HCEC 1CT (cell line): ENCODE measurements around the gene CHI3L1.
"Not testable (repeated sequence)": the region's sequence is repeated elsewhere in the genome, so short reads cannot be mapped to it uniquely, and the experiment has no call there.

Experiments
- DNase-seq: peaks from one replicate; pipeline ENCODE4 v3.0.0-alpha.2; 2017

The CHI3L1 gene

DNA sequence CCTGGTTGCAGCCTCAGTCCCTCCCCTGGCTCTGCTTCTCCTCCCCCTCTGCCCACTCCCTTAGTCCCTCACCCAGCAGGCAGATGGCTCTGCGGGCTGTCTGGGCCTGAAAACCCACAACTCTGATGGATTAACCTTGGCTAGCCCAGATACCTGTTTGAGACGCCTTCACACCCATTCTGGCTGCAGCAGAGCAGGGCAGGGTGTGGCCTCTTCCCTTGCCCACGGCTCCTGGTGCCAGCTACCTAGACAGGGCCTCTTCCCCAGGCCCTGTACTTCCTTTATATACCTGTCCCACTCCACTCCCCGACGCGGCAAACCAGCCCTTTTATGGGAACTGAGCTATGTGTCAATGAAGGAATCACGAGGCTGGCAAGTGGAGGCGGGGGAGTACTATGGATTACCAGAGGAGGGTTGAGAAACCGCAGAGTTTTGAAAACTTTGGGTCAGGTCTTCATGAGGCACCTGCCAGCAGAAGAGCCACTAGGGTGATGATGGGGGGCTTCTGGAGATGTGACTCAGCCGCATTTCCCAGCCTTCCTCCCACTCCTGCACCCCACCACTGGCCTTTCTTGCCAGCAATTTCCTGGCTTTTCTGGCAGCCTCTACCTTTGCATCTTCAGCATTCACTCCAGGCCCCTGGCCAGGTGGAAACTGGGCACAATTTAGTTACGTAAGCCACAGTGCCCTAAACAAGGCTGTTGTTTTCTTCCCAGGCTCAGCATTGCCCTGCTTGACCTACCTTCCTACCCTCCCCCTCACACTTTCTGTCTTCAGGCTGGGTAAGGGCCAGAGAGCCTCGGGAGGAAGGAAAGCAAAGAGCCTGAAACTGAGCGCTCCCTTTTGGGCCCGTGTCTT, at the start of gene CHI3L1:
Gene CHI3L1 (minus strand): TSS at position 259 of the 858 bp plus-strand sequence. CDS start 81 bp downstream, at position 178.
- no peak for DNase-seq

DNA sequence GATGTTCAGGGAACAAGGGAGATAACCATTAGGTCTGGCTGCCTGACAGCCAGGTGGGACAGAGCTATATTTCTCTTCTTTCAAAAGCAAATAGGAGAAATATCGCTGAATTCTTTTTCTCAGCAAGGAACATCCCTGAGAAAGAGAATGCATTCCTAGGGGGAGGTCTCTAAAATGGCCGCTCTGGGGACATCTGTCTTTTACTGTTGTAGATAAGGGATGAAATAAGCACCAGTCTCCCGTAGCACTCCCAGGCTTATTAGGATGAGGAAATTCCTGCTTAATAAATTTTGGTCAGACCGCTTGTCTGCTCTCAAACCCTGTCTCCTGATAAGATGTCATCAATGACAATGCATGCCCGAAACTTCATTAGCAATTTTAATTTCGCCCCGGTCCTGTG, 48.4 kb upstream of the CHI3L1 start:
- not testable (repeated sequence) for DNase-seq

DNA sequence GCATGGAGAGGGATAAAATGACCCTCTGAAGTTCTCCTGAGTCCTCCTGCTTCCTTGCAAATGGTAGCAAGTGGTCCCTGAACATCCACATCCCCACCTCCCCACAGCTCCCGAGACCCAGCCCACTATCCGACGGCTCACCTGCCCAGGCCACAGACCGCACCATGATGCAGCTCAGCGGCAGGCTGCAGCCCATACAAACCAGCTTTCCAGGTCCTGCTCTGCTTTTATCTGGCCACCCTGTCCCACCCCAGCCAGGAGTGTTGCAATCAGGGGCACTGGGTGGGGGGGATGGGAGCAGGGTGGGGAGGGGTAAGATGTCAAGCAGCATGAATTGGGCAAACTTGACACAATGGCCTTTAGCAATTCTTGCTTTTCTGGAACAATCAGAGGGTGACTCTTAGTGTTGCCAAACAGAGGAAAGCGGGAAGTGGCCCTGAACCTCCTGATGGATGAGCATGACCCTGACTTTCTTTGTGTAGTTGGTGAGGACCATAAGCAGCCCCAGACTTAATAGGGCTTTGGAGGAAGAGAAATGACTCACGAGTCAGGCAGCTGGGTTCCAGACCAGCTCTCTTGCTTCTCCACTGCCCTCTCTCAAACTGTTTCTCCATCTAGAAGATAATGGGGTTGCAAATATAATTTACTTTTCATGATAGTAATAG, 43.1 kb upstream of the CHI3L1 start, which contains the start of gene CHIT1:
Gene CHIT1 (minus strand): TSS at position 203 of the 665 bp plus-strand sequence. CDS start 37 bp downstream, at position 166.
- no peak for DNase-seq

DNA sequence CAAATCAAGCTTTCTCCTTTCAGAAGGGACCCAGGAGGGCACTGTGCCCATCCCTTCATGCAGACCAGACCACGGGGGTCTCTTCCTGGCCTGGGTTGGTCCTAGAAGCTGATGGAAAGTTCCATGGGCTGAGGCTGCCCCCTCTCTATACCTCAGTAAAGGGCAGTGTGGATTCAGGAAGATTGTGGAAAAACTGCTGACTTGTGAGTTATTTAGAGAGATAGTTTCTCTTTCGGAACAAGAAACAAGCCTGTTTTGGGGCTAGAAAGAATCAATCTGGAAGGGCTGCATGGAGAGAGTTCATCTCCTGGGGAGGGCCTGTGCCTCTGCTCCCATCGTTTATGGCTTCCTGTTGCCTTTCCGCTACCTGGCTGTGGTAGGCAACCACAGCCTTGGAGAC, 42.2 kb upstream of the CHI3L1 start:
- DNase-seq, result no peak

DNA sequence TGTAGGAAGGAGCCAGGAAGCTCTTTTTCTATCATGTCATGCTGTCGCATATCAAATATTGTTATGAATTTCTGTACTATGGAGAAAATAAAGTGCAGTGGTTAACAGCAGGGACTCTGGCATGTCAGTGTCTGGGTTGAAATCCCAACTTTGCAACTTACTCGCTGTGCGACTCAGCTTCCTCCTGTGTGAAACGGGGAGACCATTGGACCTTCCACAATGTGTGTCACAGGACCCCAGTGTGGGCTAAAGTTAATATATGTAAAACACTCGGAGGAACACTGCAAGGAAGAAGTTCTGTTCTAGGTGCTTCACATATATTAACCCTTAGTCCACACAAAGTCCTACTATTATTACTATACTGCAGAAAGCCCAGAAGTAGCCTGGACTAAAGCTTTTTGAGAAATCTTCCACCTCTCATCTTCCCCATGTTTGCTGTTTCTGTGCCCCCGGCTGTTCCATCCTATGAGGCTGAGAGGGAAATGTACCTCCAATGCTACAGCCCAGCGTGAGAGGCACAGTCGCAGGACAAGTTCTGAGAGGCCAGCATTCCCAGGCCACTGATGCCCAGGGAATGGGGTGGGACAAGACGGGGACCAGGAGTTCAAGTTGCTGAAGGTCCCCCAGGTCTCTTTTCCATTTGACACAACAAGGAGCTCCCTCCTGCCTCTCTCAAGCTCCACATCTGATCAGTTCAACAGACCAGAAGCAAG, 41.0 kb upstream of the CHI3L1 start:
- no peak for DNase-seq

DNA sequence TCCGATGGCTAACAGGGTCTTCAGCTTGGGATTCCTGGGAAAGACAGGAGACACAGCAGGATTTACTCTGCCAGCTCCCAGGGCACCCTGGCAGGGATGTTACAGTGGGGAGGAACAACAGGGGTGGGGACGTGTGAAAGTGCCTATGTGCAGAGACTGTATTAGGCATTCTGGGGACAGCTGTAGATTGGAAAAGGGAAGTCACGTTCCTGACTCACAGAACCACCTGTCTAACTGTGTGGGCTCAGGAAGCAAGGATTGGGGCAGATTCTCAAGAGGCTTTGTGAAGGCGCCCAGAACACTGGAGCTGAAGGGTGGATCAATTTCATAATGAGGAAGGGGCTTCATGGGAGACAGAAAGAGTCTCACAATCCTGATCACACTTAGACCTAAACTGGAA, 38.6 kb upstream of the CHI3L1 start:
- DNase-seq, result no peak

DNA sequence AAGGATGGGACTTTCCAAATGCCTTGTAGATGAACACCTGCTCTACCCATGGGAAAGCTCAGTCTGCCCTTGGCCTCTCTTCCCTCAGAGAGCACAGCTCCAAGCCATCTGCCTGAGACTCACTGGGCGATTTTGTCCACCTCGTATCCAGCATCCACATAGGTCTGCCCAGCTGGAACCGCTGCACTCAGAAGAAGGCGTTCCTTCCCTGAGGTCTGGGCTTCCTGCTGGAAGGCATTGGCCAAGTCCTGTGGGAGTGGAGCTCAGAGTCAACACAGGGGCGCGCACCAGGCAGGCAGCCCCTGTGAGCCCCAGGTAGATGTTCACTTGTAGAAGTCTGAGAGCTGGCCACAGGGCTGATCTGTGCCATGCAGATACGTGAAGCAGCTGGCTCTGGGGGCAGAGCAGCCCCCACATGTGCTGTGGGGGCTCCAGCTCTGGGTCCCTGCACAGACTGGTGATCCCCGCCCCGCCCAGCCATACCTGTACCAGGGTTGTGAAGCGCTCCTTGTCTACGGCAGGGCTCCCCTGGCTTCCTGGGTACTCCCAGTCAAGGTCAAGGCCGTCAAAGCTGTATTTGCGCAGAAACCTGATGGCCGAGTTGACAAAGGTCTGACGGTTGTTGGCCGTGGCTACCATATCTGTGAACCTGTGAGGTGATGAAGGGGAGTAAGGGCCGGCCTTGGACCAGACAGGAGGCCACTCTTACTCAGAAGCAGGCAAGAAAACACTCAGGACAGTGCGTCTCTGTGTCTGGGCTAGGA, 36.7 kb upstream of the CHI3L1 start:
- no peak for DNase-seq

DNA sequence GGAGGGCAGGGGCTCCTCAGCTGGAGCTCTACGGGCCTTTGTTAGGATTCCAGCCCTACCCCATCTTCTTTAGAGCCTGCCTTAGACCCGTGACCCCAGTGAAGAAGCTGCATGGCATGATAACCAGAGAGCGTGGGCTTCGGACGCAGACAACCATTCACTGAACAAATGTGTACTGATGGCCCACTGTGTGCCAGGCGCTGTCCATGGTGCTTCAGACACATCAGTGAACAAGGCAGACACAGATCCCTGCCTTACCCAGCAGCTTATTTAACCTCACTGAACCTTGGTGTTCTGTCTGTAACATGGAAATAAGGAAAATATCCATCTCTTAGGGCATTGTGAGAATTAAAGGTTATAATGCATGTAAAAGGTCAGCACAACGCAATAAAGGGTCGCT, 33.4 kb upstream of the CHI3L1 start:
- DNase-seq, result no peak

DNA sequence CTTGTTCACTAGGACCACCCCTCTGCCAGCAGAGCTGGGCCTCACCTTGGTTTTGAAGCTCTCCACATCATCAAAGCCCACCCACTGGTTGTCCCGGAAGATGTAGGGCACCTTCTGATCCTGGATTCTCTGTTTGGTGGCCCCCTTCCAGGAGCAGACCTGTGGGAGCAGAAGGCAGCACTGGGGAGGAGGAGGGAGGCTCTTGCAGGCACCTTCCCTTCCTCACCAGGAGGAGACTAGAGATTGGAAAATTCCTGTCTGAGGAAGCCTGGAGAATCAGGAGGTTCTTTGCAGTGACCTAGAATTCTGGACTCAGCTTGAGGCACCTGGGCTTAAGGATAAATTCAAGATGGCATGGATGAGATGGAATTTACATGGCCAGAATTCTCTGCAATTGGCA, 32.7 kb upstream of the CHI3L1 start:
- DNase-seq, result no peak

DNA sequence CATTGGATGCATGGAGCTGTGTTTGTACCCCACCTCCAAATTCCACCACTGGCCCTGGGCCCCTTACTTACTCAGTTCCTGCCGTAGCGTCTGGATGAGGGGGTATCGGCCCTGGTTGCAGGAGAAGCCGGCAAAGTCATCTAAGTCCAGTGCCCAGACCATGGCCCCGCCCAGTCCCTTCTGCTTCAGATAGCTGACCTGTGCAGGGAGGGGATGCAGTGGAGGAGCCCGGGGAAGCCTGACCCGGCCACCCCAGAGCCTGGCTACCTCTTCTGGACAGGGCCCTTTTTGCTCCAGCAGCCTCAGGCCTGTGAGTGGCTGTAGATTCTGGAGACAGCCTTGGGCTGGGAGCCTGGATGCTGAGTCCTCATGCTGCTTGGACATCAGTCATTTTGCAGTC, 31.2 kb upstream of the CHI3L1 start:
- no peak for DNase-seq

DNA sequence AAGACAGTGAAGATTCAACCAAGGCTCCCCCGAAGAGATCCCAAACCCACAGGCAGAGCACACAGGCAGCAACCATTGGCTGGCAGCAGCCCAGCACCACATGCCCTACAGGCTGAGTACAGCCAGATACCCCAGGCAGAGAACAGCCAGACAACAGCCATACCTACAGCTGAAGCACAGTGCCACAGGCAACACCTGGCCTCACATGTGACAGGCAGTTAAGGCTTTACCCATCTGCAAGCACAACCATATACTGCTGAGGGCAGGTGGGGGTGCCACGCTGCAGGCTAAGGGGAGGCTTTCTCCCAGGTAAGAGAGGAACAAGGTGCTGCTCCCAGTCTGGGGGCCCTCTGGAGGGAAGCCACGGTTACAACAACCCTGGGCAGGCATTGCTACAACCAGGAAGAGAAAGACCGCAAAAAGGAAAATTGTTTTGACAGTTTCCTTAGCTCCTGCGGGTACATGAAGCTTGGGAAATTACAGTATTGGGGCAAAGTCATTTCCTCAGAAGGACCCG, 30.7 kb upstream of the CHI3L1 start:
- no peak for DNase-seq

DNA sequence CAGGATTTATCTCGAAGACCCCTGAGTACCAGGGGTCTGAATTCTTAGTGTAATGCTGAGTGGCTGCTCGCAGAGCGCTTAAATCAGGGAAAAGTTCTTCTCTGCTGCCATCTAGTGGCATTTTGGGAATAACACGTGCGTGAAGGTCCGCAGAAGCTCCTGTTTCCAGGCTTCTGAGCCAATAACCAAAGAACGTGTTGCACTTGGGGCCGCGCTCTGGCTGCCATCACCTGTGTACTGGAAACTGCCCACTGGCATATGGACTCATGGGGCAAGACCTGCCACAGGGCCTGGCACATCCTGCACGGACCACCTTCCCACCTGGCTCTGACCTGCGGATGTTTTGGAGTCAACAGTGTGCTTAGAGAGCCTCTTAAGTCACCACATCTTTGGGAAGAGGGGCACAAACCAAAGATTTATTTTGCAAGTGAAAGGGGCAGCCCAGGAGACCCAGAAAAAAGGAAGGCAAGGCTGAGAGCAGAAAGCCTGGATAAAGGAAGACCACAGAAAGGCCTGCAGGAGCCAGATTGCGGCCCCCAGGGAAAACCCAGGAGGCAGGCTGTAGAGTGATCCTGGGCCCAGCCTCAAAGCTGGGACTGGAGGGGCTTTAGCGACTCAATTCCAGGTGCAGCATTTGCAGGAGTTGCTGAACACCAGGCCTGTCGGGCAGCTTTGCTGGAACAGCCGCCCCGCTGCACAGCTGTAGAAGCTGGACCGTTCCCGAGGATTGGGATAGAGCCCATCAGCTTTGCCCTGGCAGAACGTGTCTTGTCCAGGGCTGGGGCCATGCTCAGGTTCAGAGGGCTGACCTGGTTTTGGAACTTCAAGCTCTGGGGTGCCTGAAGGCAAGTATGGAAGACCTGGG, 30.0 kb upstream of the CHI3L1 start:
- peak; percentile 31 for DNase-seq

DNA sequence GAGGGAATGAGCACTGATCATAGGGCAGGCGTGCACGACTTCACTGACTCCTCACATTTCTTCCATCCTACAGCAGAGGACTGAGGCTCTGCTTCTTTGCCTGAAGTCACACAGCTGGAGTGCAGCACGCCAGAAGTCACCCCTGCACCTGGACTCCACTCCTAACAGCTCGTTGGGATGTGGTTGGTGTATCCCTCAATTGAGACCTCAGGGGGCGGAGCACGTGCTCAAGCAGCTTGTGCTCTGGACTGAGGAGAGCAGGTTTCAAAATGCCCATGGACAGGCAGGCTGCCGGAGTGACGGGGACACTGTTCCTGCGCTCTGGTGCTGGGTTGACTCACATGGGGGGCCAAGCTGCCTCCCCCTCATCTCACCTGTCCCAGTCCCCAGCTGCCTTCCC, 29.1 kb upstream of the CHI3L1 start:
- no peak for DNase-seq

DNA sequence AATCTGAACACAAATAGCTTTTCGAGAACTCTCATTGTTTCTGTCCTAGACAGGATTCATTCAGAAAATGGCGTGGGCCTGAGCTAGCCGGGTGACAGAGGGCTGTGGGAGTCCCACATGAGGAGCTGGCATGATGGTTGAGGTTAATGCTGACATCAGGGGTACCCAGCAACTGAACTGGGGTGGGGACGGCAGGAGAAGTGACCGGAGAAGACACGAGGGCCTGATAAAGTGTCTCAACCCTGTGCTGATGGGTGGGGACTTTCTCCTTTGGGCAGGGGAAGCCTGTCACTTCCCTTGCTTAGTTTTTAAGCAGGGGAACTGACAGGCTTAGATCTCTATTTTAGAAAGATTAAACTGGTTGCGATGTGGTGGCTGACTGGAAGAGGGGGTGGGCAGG, 28.4 kb upstream of the CHI3L1 start:
- no peak for DNase-seq

DNA sequence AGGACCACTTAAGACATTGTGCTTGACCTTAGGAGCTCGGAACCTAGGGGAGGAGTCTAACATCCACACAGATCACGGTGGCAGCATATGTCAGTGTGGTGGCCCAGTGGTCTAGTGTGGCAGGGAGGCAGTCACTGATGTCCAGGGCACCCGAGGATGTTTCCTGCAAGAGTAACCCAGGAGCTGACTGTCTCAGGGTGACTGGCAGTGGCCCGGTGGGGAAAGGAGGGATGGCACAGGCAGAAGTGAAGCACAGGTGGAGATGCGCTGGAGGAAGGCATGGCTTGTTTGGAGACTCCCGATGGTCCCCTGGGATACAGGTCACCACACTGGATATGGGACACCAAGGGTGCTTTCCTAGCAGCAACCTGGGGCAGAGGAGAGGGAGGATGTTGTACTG, 26.6 kb upstream of the CHI3L1 start:
- DNase-seq, result no peak

DNA sequence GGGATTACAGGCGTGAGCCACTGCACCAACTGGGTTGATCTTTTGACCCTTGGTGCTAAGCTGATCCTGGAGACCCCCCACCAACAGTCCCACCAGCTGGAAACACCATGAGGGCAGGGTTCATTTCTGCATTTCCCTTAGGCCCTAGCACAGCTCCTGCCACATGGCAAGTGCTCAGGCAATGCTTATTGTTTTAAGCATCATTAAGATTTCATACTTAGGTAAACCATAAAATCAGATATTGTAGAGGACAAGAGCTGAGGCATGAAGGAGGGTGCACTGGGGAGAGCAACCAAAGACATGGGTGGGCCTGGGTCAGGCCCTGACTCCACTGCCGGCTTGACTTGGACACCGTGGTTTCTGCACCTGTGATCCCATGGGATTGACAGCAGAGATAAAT, 25.3 kb upstream of the CHI3L1 start:
- DNase-seq, result no peak

DNA sequence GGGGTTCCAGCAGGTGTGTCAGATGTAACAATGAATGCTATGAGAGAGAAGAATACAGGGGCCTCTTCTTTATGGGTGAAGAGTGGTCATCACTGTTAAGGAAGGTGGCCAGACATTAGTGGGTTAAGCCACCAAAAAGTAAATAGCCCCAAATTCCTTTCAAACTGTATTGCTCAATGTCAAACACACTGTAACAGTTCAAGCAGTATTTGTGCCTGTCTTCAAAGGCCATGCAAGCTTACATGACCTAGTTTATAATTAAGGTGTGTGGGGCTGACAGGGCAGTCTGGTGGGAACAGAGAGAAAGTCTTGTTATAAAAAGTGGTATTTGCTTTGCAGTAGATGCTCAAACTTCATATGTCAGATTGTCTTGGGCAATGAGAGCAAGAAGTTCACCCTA, 24.5 kb upstream of the CHI3L1 start:
- DNase-seq, result no peak

DNA sequence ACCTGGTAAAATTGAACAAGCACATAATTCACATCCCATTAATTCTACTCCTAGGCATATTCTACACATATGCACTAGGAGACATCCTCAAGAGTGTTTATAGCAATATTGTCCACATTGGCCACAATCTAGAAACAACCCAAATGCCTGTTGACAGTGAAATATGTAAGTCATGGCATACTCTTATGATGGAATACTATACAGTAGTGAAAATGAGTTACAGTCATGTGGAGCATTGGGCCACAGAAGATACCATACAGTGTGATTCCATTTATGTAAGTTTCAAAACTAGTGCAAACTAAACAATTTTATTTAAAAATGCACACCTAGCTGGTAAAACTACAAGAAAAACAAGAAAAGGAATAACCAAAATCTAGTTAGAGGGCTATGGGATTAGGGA, 23.8 kb upstream of the CHI3L1 start:
- no peak for DNase-seq

DNA sequence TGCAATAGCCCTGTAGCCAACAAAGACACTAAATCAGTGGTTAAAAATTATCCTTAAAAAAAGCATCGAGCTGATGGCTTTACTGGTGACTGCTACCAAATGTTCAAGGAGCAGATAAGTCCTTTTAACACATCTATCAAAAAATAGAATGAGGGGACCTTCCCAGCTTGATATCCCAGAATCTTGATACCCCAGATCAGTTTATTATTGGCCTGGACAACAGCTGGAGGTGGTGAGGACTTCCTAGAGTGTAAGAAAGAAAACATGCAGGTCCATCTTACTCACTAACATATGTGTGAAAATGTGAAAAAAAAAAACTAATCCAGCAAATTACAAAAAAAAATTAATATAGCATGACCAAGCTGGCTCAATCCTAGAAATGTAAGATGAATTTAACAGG, 21.7 kb upstream of the CHI3L1 start:
- DNase-seq, result no peak

DNA sequence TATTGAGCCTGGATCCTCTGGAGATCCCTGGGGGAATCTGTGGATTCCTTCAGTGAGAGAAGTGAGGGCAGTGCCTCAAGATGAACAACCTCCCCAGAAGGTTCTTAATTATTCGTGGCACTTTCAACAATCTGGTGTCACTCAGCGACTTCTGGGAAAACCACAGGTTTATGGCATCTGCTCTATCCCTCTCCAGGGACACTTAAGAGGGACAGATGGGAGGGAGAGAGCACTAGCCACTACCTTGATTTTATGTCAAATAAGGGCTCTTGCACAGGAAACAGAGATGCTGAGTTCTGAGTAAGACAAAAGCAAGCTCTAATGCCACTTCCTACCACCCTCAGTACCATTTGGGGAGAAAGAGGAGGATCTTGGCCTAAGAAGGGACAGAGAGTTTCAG, 21.2 kb upstream of the CHI3L1 start:
- no peak for DNase-seq

DNA sequence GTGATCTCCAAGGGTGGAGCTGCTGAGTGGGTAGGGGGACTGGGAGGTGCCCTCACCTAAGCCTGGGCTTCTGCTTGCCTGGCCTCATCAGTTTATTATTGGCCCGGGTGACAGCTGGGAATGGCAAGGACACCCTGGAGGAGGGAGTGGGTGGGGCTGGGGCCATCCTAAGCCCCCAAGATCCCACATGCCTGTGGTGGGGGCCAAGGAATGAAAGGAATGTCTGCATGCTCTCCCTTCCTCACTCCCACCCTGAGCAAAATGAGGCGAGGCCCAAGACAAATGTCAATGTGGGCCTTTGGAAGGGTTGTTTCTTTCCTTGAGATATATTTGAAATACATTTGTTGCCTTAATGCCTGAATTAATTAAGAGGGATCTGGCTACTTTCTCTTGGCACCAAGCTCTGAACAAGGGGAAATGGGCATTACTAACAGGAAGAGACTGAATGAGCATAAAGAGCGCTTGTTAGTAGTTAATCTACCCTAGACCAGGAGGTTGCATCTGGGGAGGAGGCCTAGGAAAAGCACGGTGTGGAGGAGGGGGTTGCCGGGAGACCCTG, 19.7 kb upstream of the CHI3L1 start:
- no peak for DNase-seq
